Measurements from ENCODE around the gene NAPG.
"Not testable (repeated sequence)": the region's sequence is repeated elsewhere in the genome, so short reads cannot be mapped to it uniquely, and the experiment has no call there.

The NAPG gene

GRCh38 chr18:10514082-10514481 lies 11.7 kb upstream of the NAPG start:
- DNase-seq (ENCODE audit: low spot score), result no peak

- DNase-seq (ENCODE audit: low spot score), result no peak
These were observed 11.2 kb upstream of the NAPG start for GRCh38 chr18:10514601-10515000.

- no peak for DNase-seq (ENCODE audit: low spot score)
These were observed 10.4 kb upstream of the NAPG start for GRCh38 chr18:10515456-10515855.

GRCh38 chr18:10516078-10516477 lies 9.7 kb upstream of the NAPG start:
- no peak for DNase-seq (ENCODE audit: low spot score)

- peak; percentile 93 for DNase-seq (ENCODE audit: low spot score)
These were observed 7.1 kb upstream of the NAPG start for GRCh38 chr18:10518595-10519255.

GRCh38 chr18:10519366-10519765 lies 6.5 kb upstream of the NAPG start:
- DNase-seq (ENCODE audit: low spot score), result no peak

GRCh38 chr18:10519999-10520935 lies 5.6 kb upstream of the NAPG start:
- DNase-seq (ENCODE audit: low spot score), result peak; percentile 92

- no peak for DNase-seq (ENCODE audit: low spot score)
These were observed 4.3 kb upstream of the NAPG start for GRCh38 chr18:10521566-10521965.

GRCh38 chr18:10522574-10522973 lies 3.3 kb upstream of the NAPG start:
- DNase-seq (ENCODE audit: low spot score), result no peak

- no peak for DNase-seq (ENCODE audit: low spot score)
These were observed 2.3 kb upstream of the NAPG start for GRCh38 chr18:10523544-10523943.

GRCh38 chr18:10524507-10525370 lies 1.1 kb upstream of the NAPG start:
- no peak for DNase-seq (ENCODE audit: low spot score)

- no peak for DNase-seq (ENCODE audit: low spot score)
These were observed 496 bp upstream of the NAPG start for GRCh38 chr18:10525371-10525691.

- DNase-seq (ENCODE audit: low spot score), result no peak
These were observed 728 bp downstream of the NAPG start for GRCh38 chr18:10526561-10526949.

GRCh38 chr18:10528439-10528838 lies 2.6 kb downstream of the NAPG start:
- no peak for DNase-seq (ENCODE audit: low spot score)

GRCh38 chr18:10530002-10530401 lies 4.2 kb downstream of the NAPG start:
- no peak for DNase-seq (ENCODE audit: low spot score)

GRCh38 chr18:10530852-10531251 lies 5.0 kb downstream of the NAPG start:
- DNase-seq (ENCODE audit: low spot score), result no peak

- no peak for DNase-seq (ENCODE audit: low spot score)
These were observed 7.3 kb downstream of the NAPG start for GRCh38 chr18:10533111-10533510.

- no peak for DNase-seq (ENCODE audit: low spot score)
These were observed 10.5 kb downstream of the NAPG start for GRCh38 chr18:10536280-10536679.

- DNase-seq (ENCODE audit: low spot score), result no peak
These were observed 11.9 kb downstream of the NAPG start for GRCh38 chr18:10537765-10538164.

GRCh38 chr18:10539124-10539523 lies 13.3 kb downstream of the NAPG start:
- DNase-seq (ENCODE audit: low spot score), result not testable (repeated sequence)

- no peak for DNase-seq (ENCODE audit: low spot score)
These were observed 17.4 kb downstream of the NAPG start for GRCh38 chr18:10543277-10543676.

GRCh38 chr18:10544093-10544748 lies 18.4 kb downstream of the NAPG start:
- no peak for DNase-seq (ENCODE audit: low spot score)

Data from pons (tissue), 1 donor.